GM19463 (cell line): ENCODE results near the gene KRT72.

ENCODE experiments used
- ATAC-seq: cut with Tn5 transposase; IDR thresholded peaks from one replicate; pipeline ENCODE4 v1.9.1; 2021; ENCODE audit warnings: mild to moderate bottlenecking, moderate library complexity; ENCODE audit not compliant: unreplicated experiment

KRT72 gene

GRCh38 chr12:52630599-52631200, 29.4 kb upstream of the KRT72 start:
- ATAC-seq = no peak

GRCh38 chr12:52630008-52630500, 28.8 kb upstream of the KRT72 start:
- ATAC-seq = no peak

- ATAC-seq = no peak
Measured at GRCh38 chr12:52629281-52630007, 28.2 kb upstream of the KRT72 start.

GRCh38 chr12:52628841-52629240, 27.6 kb upstream of the KRT72 start:
- no peak for ATAC-seq

- no peak for ATAC-seq
Measured at GRCh38 chr12:52628111-52628507, 26.8 kb upstream of the KRT72 start.

GRCh38 chr12:52627395-52628110, 26.3 kb upstream of the KRT72 start:
- ATAC-seq = no peak

GRCh38 chr12:52622349-52622748, 21.1 kb upstream of the KRT72 start:
- no peak for ATAC-seq

- ATAC-seq = no peak
Measured at GRCh38 chr12:52618866-52619265, 17.6 kb upstream of the KRT72 start.

GRCh38 chr12:52618216-52618615, 17.0 kb upstream of the KRT72 start, which contains the start of gene KRT73:
TSS of gene KRT73 (minus strand) at chr12:52618559. CDS start at chr12:52618524, 35 bp downstream.
- ATAC-seq = no peak

- no peak for ATAC-seq
Measured at GRCh38 chr12:52617403-52617785, 16.1 kb upstream of the KRT72 start.

- ATAC-seq = no peak
Measured at GRCh38 chr12:52616680-52617402, 15.6 kb upstream of the KRT72 start.

GRCh38 chr12:52615912-52616311, 14.6 kb upstream of the KRT72 start:
- ATAC-seq = no peak

- ATAC-seq = no peak
Measured at GRCh38 chr12:52615208-52615868, 14.1 kb upstream of the KRT72 start.

GRCh38 chr12:52614381-52615207, 13.3 kb upstream of the KRT72 start:
- ATAC-seq = no peak

GRCh38 chr12:52613384-52614030, 12.2 kb upstream of the KRT72 start:
- no peak for ATAC-seq

GRCh38 chr12:52612431-52613383, 11.4 kb upstream of the KRT72 start:
- no peak for ATAC-seq

GRCh38 chr12:52611080-52611468, 9.8 kb upstream of the KRT72 start:
- ATAC-seq = no peak
